Natural killer cell (primary cell): ENCODE measurements around the gene TEX22. TPM values are rescaled to one million over a fixed set of nuclear protein-coding genes. Genes with fewer than 3 reads are reported as not detected.

Source experiments
- ATAC-seq, 3 donors: fragments of 150-1000 bp in 2 of 3; fragments of 200-7000 bp in 1 of 3; cut with Tn5 transposase; 1 replicate in 1 of 3; 2 replicates in 2 of 3; pipeline ENCODE4 v1.10.0; 2021; ENCODE audit warnings: mild to moderate bottlenecking in 2 of 3, moderate library complexity in 2 of 3
- DNase-seq, 2 donors: peaks; one replicate each; pipeline versions ENCODE4 v3.0.0 to v3.0.0-alpha.2; 2013 to 2021; ENCODE audit warnings: mixed read lengths in 1 of 2
- H3K27ac ChIP-seq: one replicate; pipeline ENCODE4 v1.5.1; 2013; ENCODE audit warnings: mild to moderate bottlenecking, low read length
- H3K27me3 ChIP-seq: one replicate; pipeline ENCODE4 v1.6.1; 2013; ENCODE audit warnings: low read length; ENCODE audit not compliant: control insufficient read depth, insufficient read depth
- H3K36me3 ChIP-seq: one replicate; pipeline ENCODE4 v1.6.1; 2013; ENCODE audit warnings: low read length; ENCODE audit not compliant: control insufficient read depth, insufficient read depth
- H3K4me1 ChIP-seq: one replicate; pipeline ENCODE4 v1.6.1; 2013; ENCODE audit warnings: low read length; ENCODE audit not compliant: control insufficient read depth, insufficient read depth
- H3K4me3 ChIP-seq: one replicate; pipeline ENCODE4 v1.5.1; 2013; ENCODE audit warnings: low read length
- H3K9me3 ChIP-seq: one replicate; pipeline ENCODE4 v1.6.1; 2013; ENCODE audit warnings: low read length; ENCODE audit not compliant: control insufficient read depth, insufficient read depth
- H3K27ac Mint-ChIP-seq, 2 donors: one replicate each; pipeline ENCODE4 v1.8.0; 2022; ENCODE audit warnings: mild to moderate bottlenecking in 2 of 2, mixed read lengths in 2 of 2, moderate library complexity in 1 of 2
- H3K27me3 Mint-ChIP-seq, 2 donors: one replicate each; pipeline ENCODE4 v1.8.0; 2022; ENCODE audit warnings: low read depth in 2 of 2, mixed read lengths in 2 of 2
- H3K36me3 Mint-ChIP-seq: one replicate; pipeline ENCODE4 v1.8.0; 2022; ENCODE audit warnings: mixed read lengths
- H3K4me1 Mint-ChIP-seq, 2 donors: one replicate each; pipeline ENCODE4 v1.8.0; 2022; ENCODE audit warnings: mixed read lengths in 2 of 2
- H3K4me3 Mint-ChIP-seq: one replicate; pipeline ENCODE4 v1.8.0; 2022; ENCODE audit warnings: mild to moderate bottlenecking, moderate library complexity, mixed read lengths
- H3K9me3 Mint-ChIP-seq, 2 donors: one replicate each; pipeline ENCODE4 v1.8.0; 2022; ENCODE audit warnings: mixed read lengths in 2 of 2
- CTCF ChIP-seq: fragments of 200-600 bp; IDR thresholded peaks from one replicate; pipeline ENCODE4 v1.8.0; 2022; ENCODE audit warnings: antibody characterized with exemption
- WGBS: methylation state at CpG from one replicate; pipeline ENCODE4 v1.1.7; 2013; ENCODE audit warnings: missing lambda C conversion rate; ENCODE audit not compliant: insufficient coverage; 5-methylcytosine and 5-hydroxymethylcytosine counted together
- intact Hi-C: fragments of 100-400 bp; cut with micrococcal nuclease; formaldehyde crosslinking; loops from one replicate; pipeline ENCODE4 v1.14.2; 2022
- total RNA-seq, 4 donors: library from RNA; stranded (reverse); fragments of 120-200 nt in 1 of 4; gene quantifications; one replicate each; pipeline versions ENCODE4 v1.2.3 to v1.2.4, GENCODE V29; 2013 to 2022

The TEX22 gene
- total RNA-seq, 3 donors from 2014 or later (not counting 1 experiment from before 2014, with no cell fraction given), result 0.23 to 1.9 (median 1.8) TPM

GRCh38 chr14:105389534-105389933 is 8.8 kb upstream of the TEX22 start:
- no peaks in the 10 kb centered on the region for H3K27me3 Mint-ChIP-seq
- DNase-seq, result no peak
- no peaks in the 10 kb centered on the region for H3K27me3 ChIP-seq
- no peak overlapping the region for H3K4me3 Mint-ChIP-seq
- ATAC-seq, result no peak
- no peaks in the 10 kb centered on the region for H3K9me3 Mint-ChIP-seq
- H3K27ac ChIP-seq, result no peak overlapping the region
- no peak overlapping the region for H3K27ac Mint-ChIP-seq
- peaks cover 51% of the 10 kb centered on the region for H3K4me1 ChIP-seq
- no peak for TF ChIP-seq CTCF
- intact Hi-C loops, result no loop called here
- peaks cover 8 to 13% of the 10 kb centered on the region in 2 donors for H3K4me1 Mint-ChIP-seq
- H3K36me3 Mint-ChIP-seq, result no peaks in the 10 kb centered on the region
- H3K36me3 ChIP-seq, result no peaks in the 10 kb centered on the region
- H3K9me3 ChIP-seq, result no peaks in the 10 kb centered on the region
- WGBS, result 88% methylated on average over 12 of the region's 12 CpGs
- H3K4me3 ChIP-seq, result no peak overlapping the region

GRCh38 chr14:105389976-105390848 is 8.1 kb upstream of the TEX22 start:
- H3K4me1 ChIP-seq, result peaks cover 58% of the 10 kb centered on the region
- H3K36me3 ChIP-seq, result no peaks in the 10 kb centered on the region
- WGBS, result 53% methylated on average over 27 of the region's 27 CpGs
- Mint-ChIP-seq H3K27me3 (no peaks in the 10 kb centered on the region), H3K4me1 (peaks cover 8 to 20% of the 10 kb centered on the region in 2 donors), H3K27ac (peak overlapping the region in 1 of 2 donors; percentile 66), H3K9me3 (no peaks in the 10 kb centered on the region), H3K36me3 (no peaks in the 10 kb centered on the region), H3K4me3 (no peak overlapping the region)
- intact Hi-C loops, result no loop called here
- H3K27me3 ChIP-seq, result no peaks in the 10 kb centered on the region
- ATAC-seq (peak in 1 of 3 donors; percentile 39), DNase-seq (no peak)
- peak overlapping the region; percentile 37 for H3K27ac ChIP-seq
- no peak for TF ChIP-seq CTCF
- H3K4me3 ChIP-seq, result no peak overlapping the region
- no peaks in the 10 kb centered on the region for H3K9me3 ChIP-seq

- 92% methylated on average over 24 of the region's 24 CpGs for WGBS
- Mint-ChIP-seq H3K9me3 (no peaks in the 10 kb centered on the region), H3K4me1 (peaks cover 8 to 28% of the 10 kb centered on the region in 2 donors), H3K36me3 (no peaks in the 10 kb centered on the region), H3K27ac (peak overlapping the region in 1 of 2 donors; percentile 66), H3K4me3 (no peak overlapping the region), H3K27me3 (no peaks in the 10 kb centered on the region)
- intact Hi-C loops, result no loop called here
- Histone ChIP-seq H3K36me3 (no peaks in the 10 kb centered on the region), H3K27ac (peak overlapping the region; percentile 37), H3K9me3 (no peaks in the 10 kb centered on the region), H3K4me3 (no peak overlapping the region), H3K27me3 (no peaks in the 10 kb centered on the region), H3K4me1 (peaks cover 66% of the 10 kb centered on the region)
- no peak for ATAC-seq
- no peak for DNase-seq
- TF ChIP-seq CTCF, result no peak
Measured at GRCh38 chr14:105390849-105391500, 7.4 kb upstream of the TEX22 start.
